Activated T-cell treated with anti-CD3 and anti-CD28 coated beads, Interleukin-2, amount 50 U/mL, for 24 hours (primary cell): ENCODE data around the gene FHL1.
"Not testable (repeated sequence)": the region's sequence is repeated elsewhere in the genome, so short reads cannot be mapped to it uniquely, and the experiment has no call there.

Experiments
- DNase-seq: peaks from one replicate; pipeline ENCODE4 v3.0.0-alpha.2; 2020
- H3K27ac Mint-ChIP-seq: 2 replicates; pipeline ENCODE4 v1.8.0; 2020; ENCODE audit warnings: mild to moderate bottlenecking, mixed read lengths
- H3K27me3 Mint-ChIP-seq: 2 replicates; pipeline ENCODE4 v1.8.0; 2020; ENCODE audit warnings: mixed read lengths
- H3K36me3 Mint-ChIP-seq: 2 replicates; pipeline ENCODE4 v1.8.0; 2020; ENCODE audit warnings: low read depth, mixed read lengths
- H3K4me1 Mint-ChIP-seq: 2 replicates; pipeline ENCODE4 v1.8.0; 2020; ENCODE audit warnings: low read depth, mixed read lengths
- H3K4me3 Mint-ChIP-seq: 2 replicates; pipeline ENCODE4 v1.8.0; 2020; ENCODE audit warnings: mild to moderate bottlenecking, moderate library complexity, mixed read lengths
- H3K9me3 Mint-ChIP-seq: 2 replicates; pipeline ENCODE4 v1.8.0; 2020; ENCODE audit warnings: mixed read lengths

The FHL1 gene

DNA sequence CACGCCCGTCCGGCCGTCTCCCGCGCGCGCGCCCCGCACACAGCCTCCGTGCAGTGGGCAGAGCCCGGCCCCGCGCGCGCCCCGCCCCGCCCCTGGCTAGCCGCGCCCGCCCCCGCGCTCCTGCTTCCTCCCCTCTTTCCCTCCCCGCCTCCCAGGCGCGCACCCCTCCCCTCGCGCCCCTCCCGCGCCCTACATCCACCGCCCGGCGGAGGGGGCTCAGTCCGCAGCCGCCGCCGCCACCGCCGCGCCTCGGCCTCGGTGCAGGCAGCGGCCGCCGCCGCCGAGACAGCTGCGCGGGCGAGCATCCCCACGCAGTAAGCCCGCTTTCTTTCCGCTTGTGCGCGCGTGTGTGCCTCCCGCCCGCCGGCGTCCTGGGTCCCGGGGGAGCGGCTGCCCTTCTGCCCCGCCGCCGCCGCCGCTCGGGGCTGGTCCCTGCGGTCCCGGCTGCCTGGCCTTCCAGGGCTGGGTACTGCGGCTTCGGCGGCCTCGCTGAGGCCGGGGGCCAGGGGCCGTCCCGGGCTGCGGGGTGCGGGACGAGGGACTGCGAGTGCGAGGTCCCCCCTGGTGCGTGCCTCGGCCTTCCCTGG is at the start of gene FHL1:
TSS of gene FHL1 (plus strand) at position 219 of the 587 bp plus-strand sequence.
- peak within 1 kb of the TSS; percentile 80 for H3K4me3 Mint-ChIP-seq
- DNase-seq = peak; percentile 66
- H3K9me3 Mint-ChIP-seq = no peaks in the 10 kb centered on the region
- peak within 1 kb of the TSS; percentile 80 for H3K27ac Mint-ChIP-seq
- H3K36me3 Mint-ChIP-seq = no peaks in the 10 kb centered on the region
- peaks cover 30% of the 10 kb centered on the region for H3K4me1 Mint-ChIP-seq
- H3K27me3 Mint-ChIP-seq = peaks cover 40% of the 10 kb centered on the region

DNA sequence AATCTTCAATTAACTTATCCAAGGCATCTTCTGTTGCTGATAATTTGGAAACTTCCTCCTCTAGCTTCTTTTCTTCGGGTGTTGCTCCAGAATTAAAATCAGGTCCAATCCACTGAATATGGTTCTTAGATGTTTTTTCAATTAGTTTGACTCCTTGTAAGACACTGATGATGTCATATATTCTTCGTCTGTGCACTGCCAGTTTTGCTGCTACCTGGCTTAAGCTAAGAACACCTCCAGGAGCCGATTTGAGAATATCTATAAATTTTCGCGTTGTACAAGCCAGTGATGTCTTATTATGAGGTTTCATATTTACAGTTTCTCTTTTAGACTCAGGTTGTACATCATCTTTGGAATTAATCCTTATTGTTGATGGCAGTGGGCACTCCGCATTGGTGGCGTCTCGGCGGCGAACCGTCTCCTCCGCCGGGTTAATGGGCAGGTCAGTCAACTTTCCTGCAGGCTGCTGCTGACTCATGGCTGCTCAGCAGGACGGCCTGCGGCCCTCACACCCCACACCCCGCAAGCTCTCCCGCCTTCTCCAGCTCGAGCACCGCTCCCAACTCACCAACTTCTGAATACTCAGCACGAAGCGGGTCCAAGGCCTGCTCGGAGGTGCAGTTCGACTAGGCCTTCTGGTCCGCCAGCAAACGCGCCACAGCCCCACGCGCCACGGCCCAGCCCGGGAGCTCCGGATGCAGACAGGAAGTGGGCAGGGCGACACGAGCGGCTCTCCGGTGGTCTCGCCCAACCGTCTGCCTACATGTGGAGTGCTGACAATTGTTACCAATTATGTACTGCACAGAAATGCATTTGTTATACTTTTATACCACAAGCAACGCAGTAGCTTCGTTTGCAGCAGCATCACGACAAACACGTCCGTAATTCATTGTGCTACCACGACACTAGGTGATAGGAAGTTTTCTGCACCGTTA is 49.2 kb upstream of the FHL1 start:
- Mint-ChIP-seq H3K4me3 (no peak overlapping the region), H3K36me3 (no peaks in the 10 kb centered on the region), H3K27ac (no peak overlapping the region), H3K9me3 (no peaks in the 10 kb centered on the region), H3K4me1 (no peaks in the 10 kb centered on the region), H3K27me3 (peaks cover 17% of the 10 kb centered on the region)
- no peak for DNase-seq

DNA sequence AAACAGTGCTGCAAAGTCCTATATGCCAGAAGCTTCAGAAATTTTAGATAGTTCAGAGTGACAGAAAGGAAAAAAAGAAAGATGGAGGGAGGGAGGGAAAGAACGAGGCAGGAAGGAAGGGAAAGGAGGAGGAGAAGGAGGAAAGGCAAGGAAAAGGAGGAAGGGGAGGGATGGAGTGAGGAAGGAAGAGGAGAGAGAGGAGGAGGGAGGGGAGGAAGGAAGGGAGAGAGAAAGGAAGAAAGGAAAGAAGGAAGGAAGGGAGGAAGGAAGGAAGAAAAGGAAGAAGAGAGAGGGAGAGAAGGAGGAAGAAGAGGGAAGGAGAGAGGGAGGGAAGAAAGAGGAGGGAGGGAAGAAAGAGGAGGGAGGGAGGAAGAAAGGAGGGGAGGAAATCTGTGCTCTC is 42.4 kb upstream of the FHL1 start:
- H3K4me1 Mint-ChIP-seq = no peaks in the 10 kb centered on the region
- H3K27ac Mint-ChIP-seq = no peak overlapping the region
- peaks cover 19% of the 10 kb centered on the region for H3K27me3 Mint-ChIP-seq
- no peaks in the 10 kb centered on the region for H3K36me3 Mint-ChIP-seq
- no peak for DNase-seq
- no peak overlapping the region for H3K4me3 Mint-ChIP-seq
- no peaks in the 10 kb centered on the region for H3K9me3 Mint-ChIP-seq

DNA sequence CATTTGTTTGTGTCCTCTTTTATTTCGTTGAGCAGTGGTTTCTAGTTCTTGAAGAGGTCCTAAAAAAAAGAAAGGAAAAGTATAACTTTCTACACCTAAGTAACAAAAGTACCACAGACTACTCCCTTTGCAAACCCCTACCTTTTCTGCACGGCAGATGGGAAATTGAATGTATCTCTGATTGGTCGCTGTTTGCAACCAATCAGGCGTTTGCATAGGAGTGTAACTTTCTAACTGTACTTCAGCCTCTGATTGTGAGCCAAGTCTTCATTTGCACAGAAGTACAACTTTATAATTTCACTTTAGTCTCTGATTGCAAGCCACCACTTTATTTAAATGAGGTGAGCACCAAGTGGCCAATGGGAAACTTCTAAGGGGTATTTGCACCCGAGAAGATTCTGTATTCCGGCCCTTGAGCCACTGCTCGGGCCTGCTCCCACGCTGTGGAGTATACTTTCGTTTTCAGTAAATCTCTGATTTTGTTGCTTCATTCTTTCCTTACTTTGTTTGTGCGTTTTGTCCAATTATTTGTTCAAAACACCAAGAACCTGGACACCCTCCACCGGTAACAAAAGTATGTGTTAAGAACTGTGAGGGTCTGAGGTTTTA is 40.3 kb upstream of the FHL1 start:
- peaks cover 22% of the 10 kb centered on the region for H3K27me3 Mint-ChIP-seq
- H3K4me3 Mint-ChIP-seq = no peak overlapping the region
- DNase-seq = no peak
- no peaks in the 10 kb centered on the region for H3K36me3 Mint-ChIP-seq
- no peaks in the 10 kb centered on the region for H3K4me1 Mint-ChIP-seq
- H3K27ac Mint-ChIP-seq = no peak overlapping the region
- H3K9me3 Mint-ChIP-seq = no peaks in the 10 kb centered on the region

DNA sequence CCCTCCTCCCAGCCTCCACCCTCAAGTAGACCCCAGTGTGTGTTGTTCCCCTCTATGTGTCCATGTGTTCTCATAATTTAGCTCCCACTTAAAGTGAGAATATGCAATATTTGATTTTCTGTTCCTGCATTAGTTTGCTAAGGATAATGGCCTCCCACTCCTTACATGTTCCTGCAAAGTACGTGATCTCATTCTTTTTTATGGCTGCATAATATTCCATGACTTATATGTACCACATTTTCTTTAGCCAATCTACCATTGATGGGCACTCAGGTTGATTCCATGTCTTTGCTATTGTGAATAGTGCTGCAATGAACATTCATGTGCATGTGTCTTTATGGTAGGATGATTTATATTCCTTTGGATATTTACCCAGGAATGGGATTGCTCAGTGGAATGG is 38.4 kb upstream of the FHL1 start:
- not testable (repeated sequence) for H3K27ac Mint-ChIP-seq, H3K4me3 Mint-ChIP-seq, H3K4me1 Mint-ChIP-seq, H3K9me3 Mint-ChIP-seq, DNase-seq, H3K36me3 Mint-ChIP-seq
- peaks cover 22% of the 10 kb centered on the region for H3K27me3 Mint-ChIP-seq

DNA sequence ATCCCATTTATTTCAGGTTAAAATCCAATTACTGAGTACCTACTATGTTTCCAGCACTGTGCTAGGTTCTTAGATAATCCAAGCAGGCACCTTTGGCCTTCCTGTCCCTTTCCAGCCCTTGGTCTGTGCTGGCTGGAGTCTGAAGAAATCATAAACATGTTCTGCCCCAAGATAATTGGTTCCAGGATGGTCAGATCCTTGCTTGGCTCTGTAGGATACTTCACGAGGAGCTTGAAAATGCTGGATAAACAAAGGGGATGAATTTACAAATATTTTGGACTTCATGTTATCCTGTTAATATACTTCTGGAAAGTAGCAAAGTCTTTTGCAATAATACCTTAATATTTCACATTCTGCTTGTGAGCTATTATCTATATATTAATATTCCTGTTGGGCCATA is 35.0 kb upstream of the FHL1 start:
- Mint-ChIP-seq H3K27me3 (peaks cover 11% of the 10 kb centered on the region), H3K4me3 (no peak overlapping the region), H3K36me3 (no peaks in the 10 kb centered on the region), H3K4me1 (no peaks in the 10 kb centered on the region), H3K27ac (no peak overlapping the region), H3K9me3 (no peaks in the 10 kb centered on the region)
- DNase-seq = no peak

DNA sequence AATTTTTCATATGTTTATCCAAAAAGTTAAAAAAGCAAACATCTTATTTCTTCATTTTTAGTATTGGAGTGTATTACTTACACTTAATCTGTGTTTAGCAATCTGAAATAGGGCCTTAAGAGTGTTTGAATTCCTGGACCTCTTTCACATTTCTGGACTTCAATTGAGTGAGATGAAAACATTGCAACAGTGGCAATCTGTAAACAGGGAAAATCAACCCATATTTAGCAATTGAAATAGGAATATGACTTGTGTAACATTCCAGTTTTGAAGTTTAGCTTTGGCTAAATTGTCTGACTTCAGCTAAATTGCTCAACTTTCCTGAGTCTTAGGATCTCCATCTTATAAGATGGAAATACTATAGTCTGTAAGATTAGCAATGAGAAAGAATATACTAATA is 34.6 kb upstream of the FHL1 start:
- H3K4me3 Mint-ChIP-seq = no peak overlapping the region
- H3K4me1 Mint-ChIP-seq = no peaks in the 10 kb centered on the region
- no peaks in the 10 kb centered on the region for H3K9me3 Mint-ChIP-seq
- H3K36me3 Mint-ChIP-seq = no peaks in the 10 kb centered on the region
- H3K27me3 Mint-ChIP-seq = peaks cover 14% of the 10 kb centered on the region
- no peak overlapping the region for H3K27ac Mint-ChIP-seq
- DNase-seq = no peak

DNA sequence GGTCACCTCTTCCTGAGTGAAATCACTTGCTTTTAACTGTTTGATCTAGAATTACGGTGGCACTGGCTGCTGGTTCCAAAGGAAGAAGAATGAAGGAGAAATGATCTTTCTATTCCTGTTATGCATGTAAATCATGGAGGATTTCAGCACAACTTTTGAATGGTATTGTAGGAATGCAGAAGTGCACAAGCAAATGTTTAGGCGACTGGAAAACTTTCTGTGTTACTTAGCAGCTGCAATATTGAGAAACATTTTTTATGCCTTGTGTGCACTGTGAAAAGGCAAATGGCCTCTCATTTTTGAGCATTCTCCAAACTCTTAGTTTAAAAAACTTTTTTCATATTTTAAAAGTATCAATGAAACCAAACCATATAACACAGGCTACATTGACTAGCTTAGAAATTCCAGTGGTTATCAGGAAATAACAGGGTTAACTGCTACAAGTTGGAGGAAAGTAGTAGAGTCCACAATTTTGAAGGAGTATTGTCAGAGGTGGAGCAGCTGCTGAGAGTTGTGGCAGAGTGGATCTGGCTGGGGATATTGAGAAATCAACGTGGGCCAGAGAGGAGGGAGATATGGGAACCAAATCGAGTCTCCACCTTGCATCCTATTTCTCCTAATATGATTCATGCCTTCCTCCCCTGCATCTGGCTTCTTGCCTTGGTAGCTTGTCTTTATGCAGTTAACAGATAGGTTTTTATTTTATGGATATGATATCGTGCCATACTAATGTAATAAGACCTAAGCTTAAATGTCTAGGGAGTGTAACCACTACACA is 32.0 kb upstream of the FHL1 start:
- DNase-seq = no peak
- Mint-ChIP-seq H3K36me3 (no peaks in the 10 kb centered on the region), H3K27ac (no peak overlapping the region), H3K9me3 (no peaks in the 10 kb centered on the region), H3K27me3 (peaks cover 12% of the 10 kb centered on the region), H3K4me1 (no peaks in the 10 kb centered on the region), H3K4me3 (no peak overlapping the region)

DNA sequence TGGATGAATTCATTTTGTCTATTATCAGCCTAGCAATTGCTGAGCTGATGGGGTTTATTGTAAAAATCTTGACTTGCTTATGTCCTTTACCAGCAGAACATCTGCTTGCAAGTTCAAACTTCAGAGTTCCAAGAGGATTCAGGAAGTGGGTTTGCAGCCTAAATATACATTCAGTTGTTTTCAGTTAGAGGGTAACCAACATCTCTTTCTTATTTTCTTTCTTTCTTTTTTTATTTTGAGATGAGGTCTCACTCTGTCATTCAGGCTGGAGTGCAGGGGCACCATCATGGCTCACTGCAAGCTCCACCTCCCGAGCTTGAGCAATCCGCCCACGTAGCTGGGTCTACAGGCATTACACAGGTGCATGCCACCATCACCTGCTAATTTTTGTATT is 31.4 kb upstream of the FHL1 start:
- Mint-ChIP-seq H3K27me3 (peaks cover 10% of the 10 kb centered on the region), H3K4me3 (no peak overlapping the region), H3K9me3 (no peaks in the 10 kb centered on the region), H3K36me3 (no peaks in the 10 kb centered on the region), H3K4me1 (no peaks in the 10 kb centered on the region), H3K27ac (no peak overlapping the region)
- no peak for DNase-seq

DNA sequence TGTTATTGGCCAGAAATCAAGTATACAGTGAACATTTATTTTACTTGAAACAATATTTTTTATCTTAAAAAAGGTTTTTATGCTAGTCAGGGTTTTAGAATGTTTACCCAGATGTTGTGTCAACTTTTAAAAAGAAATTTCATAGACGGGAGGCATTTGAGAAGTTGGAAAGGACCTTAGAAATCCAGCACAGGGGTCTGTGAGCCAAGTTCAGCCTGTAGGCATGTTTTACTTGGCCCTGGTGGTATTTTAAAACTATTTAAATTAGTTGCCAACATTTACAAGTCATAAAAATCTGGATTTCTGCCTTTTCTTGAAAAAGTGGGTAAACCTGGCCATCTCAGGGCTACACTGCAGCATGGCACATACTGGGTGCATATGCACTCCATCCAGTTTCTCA is 25.5 kb upstream of the FHL1 start:
- Mint-ChIP-seq H3K27ac (no peak overlapping the region), H3K4me3 (no peak overlapping the region), H3K36me3 (no peaks in the 10 kb centered on the region), H3K9me3 (no peaks in the 10 kb centered on the region), H3K4me1 (no peaks in the 10 kb centered on the region), H3K27me3 (peaks cover 26% of the 10 kb centered on the region)
- DNase-seq = no peak

DNA sequence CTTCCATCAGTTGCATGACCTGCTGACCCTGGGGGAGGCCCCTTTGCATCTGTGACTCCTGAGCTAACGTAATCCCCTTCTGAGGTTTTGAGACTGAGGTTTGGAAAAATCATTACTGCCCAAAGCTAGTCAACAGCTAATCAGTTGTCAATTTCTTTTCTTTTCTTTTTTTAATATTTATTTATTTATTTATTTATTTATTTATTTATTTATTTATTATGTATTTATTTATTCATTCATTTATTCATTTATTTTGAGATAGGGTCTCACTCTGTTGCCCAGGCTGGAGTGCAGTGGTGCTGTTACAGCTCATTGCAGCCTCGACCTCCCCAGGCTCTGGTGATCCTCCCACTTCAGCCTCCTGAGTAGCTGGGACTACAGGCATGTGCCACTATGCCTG is 25.1 kb upstream of the FHL1 start:
- Mint-ChIP-seq H3K27me3 (peaks cover 26% of the 10 kb centered on the region), H3K36me3 (no peaks in the 10 kb centered on the region), H3K4me1 (peaks cover 2% of the 10 kb centered on the region), H3K4me3 (no peak overlapping the region), H3K9me3 (no peaks in the 10 kb centered on the region), H3K27ac (no peak overlapping the region)
- no peak for DNase-seq

DNA sequence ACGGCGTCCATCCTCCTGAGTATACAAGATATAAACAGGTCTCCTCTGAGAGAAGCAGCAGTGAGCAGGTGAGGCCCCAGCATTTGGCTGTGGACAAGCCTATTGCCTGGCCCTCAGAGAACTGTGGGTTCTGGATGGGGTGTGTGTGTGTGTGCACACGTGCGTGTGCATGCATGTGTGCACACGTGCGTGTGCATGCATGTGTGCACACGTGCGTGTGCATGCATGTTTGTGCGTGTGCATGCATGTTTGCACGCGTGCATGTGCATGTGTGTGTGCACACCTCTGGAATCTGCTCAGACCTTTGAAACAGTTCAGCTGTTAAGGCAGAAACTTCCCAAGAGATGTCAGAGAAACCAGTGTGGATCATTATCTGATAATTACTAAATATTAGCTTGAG is 22.2 kb upstream of the FHL1 start:
- H3K27ac Mint-ChIP-seq = no peak overlapping the region
- H3K4me3 Mint-ChIP-seq = no peak overlapping the region
- no peak for DNase-seq
- H3K4me1 Mint-ChIP-seq = peaks cover 7% of the 10 kb centered on the region
- peaks cover 2% of the 10 kb centered on the region for H3K9me3 Mint-ChIP-seq
- peaks cover 25% of the 10 kb centered on the region for H3K27me3 Mint-ChIP-seq
- no peaks in the 10 kb centered on the region for H3K36me3 Mint-ChIP-seq

DNA sequence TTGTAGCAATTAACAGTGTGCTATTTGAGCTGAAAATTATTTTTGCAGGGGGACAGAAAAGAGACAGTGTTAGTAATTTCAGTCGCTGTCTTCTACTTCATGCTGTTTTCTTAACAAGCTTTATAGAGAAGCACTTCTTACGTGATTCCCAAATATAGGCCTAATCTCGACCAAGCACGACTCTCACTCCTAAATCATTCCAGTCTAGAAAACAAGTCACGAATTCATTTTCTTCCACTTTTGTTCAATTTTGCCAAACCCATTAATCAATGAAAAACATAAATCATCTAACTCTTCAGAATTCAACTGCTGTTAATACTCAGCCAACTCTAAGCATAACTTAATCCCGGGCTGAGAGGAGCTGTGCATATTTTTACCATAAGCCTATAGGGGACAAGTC is 21.0 kb upstream of the FHL1 start:
- peaks cover 23% of the 10 kb centered on the region for H3K27me3 Mint-ChIP-seq
- no peak overlapping the region for H3K4me3 Mint-ChIP-seq
- no peaks in the 10 kb centered on the region for H3K36me3 Mint-ChIP-seq
- H3K27ac Mint-ChIP-seq = no peak overlapping the region
- DNase-seq = no peak
- H3K9me3 Mint-ChIP-seq = peaks cover 2% of the 10 kb centered on the region
- H3K4me1 Mint-ChIP-seq = peaks cover 15% of the 10 kb centered on the region

DNA sequence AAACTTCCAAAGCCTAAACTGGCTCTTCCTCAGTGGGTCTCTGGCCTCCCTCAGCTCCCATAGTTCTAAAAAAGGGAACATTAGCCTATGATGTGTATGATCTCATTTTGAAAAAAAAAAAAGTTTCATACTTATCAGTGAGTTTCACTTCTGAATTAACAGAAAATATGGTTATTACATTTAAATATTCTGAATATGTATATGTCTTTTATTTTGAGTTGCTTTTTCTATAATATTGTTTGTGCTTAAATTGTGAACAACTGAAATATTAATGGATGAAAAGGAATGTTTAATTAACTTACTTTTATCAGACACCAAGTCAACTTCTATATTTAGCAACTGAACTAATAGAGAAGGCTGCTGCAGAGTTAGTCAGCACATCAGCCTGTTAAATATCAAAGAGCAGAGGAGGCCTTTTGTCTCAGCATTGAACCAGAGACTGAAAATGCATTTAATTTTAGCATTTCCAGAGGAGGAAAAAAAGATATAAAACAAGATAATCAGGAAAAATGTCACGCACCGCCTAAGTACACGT is 20.4 kb upstream of the FHL1 start:
- DNase-seq = no peak
- no peak overlapping the region for H3K4me3 Mint-ChIP-seq
- peaks cover 17% of the 10 kb centered on the region for H3K4me1 Mint-ChIP-seq
- peaks cover 21% of the 10 kb centered on the region for H3K27me3 Mint-ChIP-seq
- H3K9me3 Mint-ChIP-seq = peaks cover 2% of the 10 kb centered on the region
- H3K27ac Mint-ChIP-seq = no peak overlapping the region
- H3K36me3 Mint-ChIP-seq = no peaks in the 10 kb centered on the region
